IMR-90 (cell line): Measurements from ENCODE around the gene RASSF6. TPM values are rescaled to one million over a fixed set of nuclear protein-coding genes. Genes with fewer than 3 reads are reported as not detected.

Experiments used
- ATAC-seq: fragments of 200-7000 bp; cut with Tn5 transposase; 2 replicates; pipeline ENCODE4 v1.9.1; 2020; ENCODE audit warnings: low read depth, mild to moderate bottlenecking, moderate library complexity
- BruUV-seq: library from RNA; stranded (reverse); fragments of 400-500 nt; replicated peaks from 2 replicates; lab custom pipeline; 2021; lab: Mats Ljungman, UMichigan
- CTCF ChIA-PET: fragments of 300-600 bp; formaldehyde crosslinking; extraction: SDS; loops from one replicate; lab custom pipeline; 2021; ENCODE audit warnings: antibody characterized with exemption; lab: Yijun Ruan, JAX
- POLR2A ChIA-PET: fragments of 300-600 bp; sonication (Branson Sonifier 250); formaldehyde crosslinking; loops from one replicate; lab custom pipeline; 2022; ENCODE audit warnings: antibody characterized with exemption; ENCODE audit not compliant: unreplicated experiment; lab: Charles Lee
- DNase-seq: peaks from one replicate; pipeline ENCODE4 v3.0.0; 2013
- H2AFZ ChIP-seq: replicated peaks from 2 replicates; pipeline ENCODE3; 2013; ENCODE audit warnings: low read length, mild to moderate bottlenecking; ENCODE audit not compliant: poor library complexity
- H2AK5ac ChIP-seq: 2 replicates; pipeline ENCODE4 v1.6.1; 2013; ENCODE audit warnings: low read depth, low read length, inconsistent platforms
- H2AK9ac ChIP-seq: replicated peaks from 2 replicates; pipeline ENCODE3; 2013; ENCODE audit warnings: mild to moderate bottlenecking, low read depth, low read length, moderate library complexity; ENCODE audit not compliant: poor library complexity
- H2BK120ac ChIP-seq: 2 replicates; pipeline ENCODE4 v1.6.1; 2013; ENCODE audit warnings: low read depth, low read length, inconsistent platforms
- H2BK15ac ChIP-seq: 3 replicates; pipeline ENCODE4 v1.6.1; 2013; ENCODE audit warnings: low read depth, low read length, inconsistent platforms
- H2BK20ac ChIP-seq: 2 replicates; pipeline ENCODE4 v1.6.1; 2013; ENCODE audit warnings: low read depth, mild to moderate bottlenecking, inconsistent platforms, low read length, moderate library complexity
- H2BK5ac ChIP-seq: 2 replicates; pipeline ENCODE4 v1.6.1; 2013; ENCODE audit warnings: mild to moderate bottlenecking, low read depth, low read length, inconsistent platforms; ENCODE audit not compliant: poor library complexity, severe bottlenecking
- H3K14ac ChIP-seq: replicated peaks from 2 replicates; pipeline ENCODE4 v1.6.1; 2013; ENCODE audit warnings: low read depth, low read length, inconsistent platforms
- H3K18ac ChIP-seq: 2 replicates; pipeline ENCODE4 v1.6.1; 2013; ENCODE audit warnings: low read depth, low read length, control low read depth
- H3K23ac ChIP-seq: 2 replicates; pipeline ENCODE4 v1.6.1; 2013; ENCODE audit warnings: low read depth, low read length, inconsistent platforms
- H3K27ac ChIP-seq: 2 replicates; pipeline ENCODE4 v1.5.1; 2013; ENCODE audit warnings: mild to moderate bottlenecking, control low read depth, low read length; ENCODE audit not compliant: insufficient read depth
- H3K27me3 ChIP-seq: 2 replicates; pipeline ENCODE4 v1.6.1; 2013; ENCODE audit warnings: low read length; ENCODE audit not compliant: control insufficient read depth, insufficient read depth
- H3K36me3 ChIP-seq: 2 replicates; pipeline ENCODE4 v1.6.1; 2013; ENCODE audit warnings: low read length, mixed read lengths; ENCODE audit not compliant: control insufficient read depth, insufficient read depth
- H3K4ac ChIP-seq: 2 replicates; pipeline ENCODE4 v1.6.1; 2013; ENCODE audit warnings: low read depth, low read length, inconsistent platforms
- H3K4me1 ChIP-seq: 2 replicates; pipeline ENCODE4 v1.6.1; 2013; ENCODE audit warnings: low read length, mixed read lengths; ENCODE audit not compliant: control insufficient read depth, insufficient read depth
- H3K4me2 ChIP-seq: 2 replicates; pipeline ENCODE4 v1.6.1; 2013; ENCODE audit warnings: low read depth, mild to moderate bottlenecking, control low read depth, low read length, moderate library complexity
- H3K4me3 ChIP-seq: 2 replicates; pipeline ENCODE4 v1.5.1; 2013; ENCODE audit warnings: low read depth, mild to moderate bottlenecking, control low read depth, low read length, moderate library complexity; ENCODE audit not compliant: insufficient read depth
- H3K56ac ChIP-seq: 2 replicates; pipeline ENCODE4 v1.6.1; 2013; ENCODE audit warnings: low read length, inconsistent platforms; ENCODE audit not compliant: insufficient read depth; ENCODE audit errors: extremely low read depth
- H3K79me1 ChIP-seq, 2 experiments: 2 replicates each; pipeline ENCODE4 v1.6.1; 2013; ENCODE audit warnings: low read length in 2 of 2, inconsistent platforms in 1 of 2, low read depth in 1 of 2
- H3K9ac ChIP-seq: 2 replicates; pipeline ENCODE4 v1.6.1; 2013; ENCODE audit warnings: low read depth, low read length, control low read depth
- H3K9me1 ChIP-seq: 2 replicates; pipeline ENCODE4 v1.6.1; 2013; ENCODE audit warnings: low read length, inconsistent platforms; ENCODE audit not compliant: insufficient read depth
- H3K9me3 ChIP-seq: 2 replicates; pipeline ENCODE4 v1.6.1; 2013; ENCODE audit warnings: low read length; ENCODE audit not compliant: control insufficient read depth, insufficient read depth
- H4K20me1 ChIP-seq: 2 replicates; pipeline ENCODE4 v1.6.1; 2013; ENCODE audit warnings: low read length, inconsistent platforms; ENCODE audit not compliant: insufficient read depth
- H4K5ac ChIP-seq: 2 replicates; pipeline ENCODE4 v1.6.1; 2013; ENCODE audit warnings: mild to moderate bottlenecking, low read depth, low read length, control low read depth
- H4K8ac ChIP-seq, 2 experiments: 2 replicates each; pipeline ENCODE4 v1.6.1; 2013; ENCODE audit warnings: low read depth in 2 of 2, low read length in 2 of 2, control low read depth in 1 of 2, inconsistent platforms in 1 of 2
- H4K91ac ChIP-seq: 2 replicates; pipeline ENCODE4 v1.6.1; 2013; ENCODE audit warnings: low read depth, low read length, inconsistent platforms; ENCODE audit not compliant: insufficient read depth
- BHLHE40 ChIP-seq: fragments of 150-350 bp; IDR thresholded peaks from 2 replicates; pipeline ENCODE4 v1.6.1; 2016; ENCODE audit warnings: mild to moderate bottlenecking, low read depth, low read length
- CHD1 ChIP-seq: IDR thresholded peaks from 2 replicates; pipeline ENCODE4 v1.6.1; 2012; ENCODE audit warnings: low read depth, low read length, improper control_type of control experiment
- CTCF ChIP-seq: conservative IDR thresholded peaks from 2 replicates; pipeline ENCODE4 v1.5.1; 2012; ENCODE audit warnings: mild to moderate bottlenecking, low read depth, low read length, improper control_type of control experiment
- FOS ChIP-seq: fragments of 150-350 bp; IDR thresholded peaks from 2 replicates; pipeline ENCODE4 v1.6.1; 2016; ENCODE audit warnings: low read depth, low read length
- MAZ ChIP-seq: IDR thresholded peaks from 2 replicates; pipeline ENCODE4 v1.6.1; 2012; ENCODE audit warnings: low read depth, mild to moderate bottlenecking, low read length, improper control_type of control experiment, moderate library complexity, borderline replicate concordance
- MXI1 ChIP-seq: IDR thresholded peaks from 2 replicates; pipeline ENCODE4 v1.6.1; 2012; ENCODE audit warnings: low read depth, mild to moderate bottlenecking, low read length, moderate library complexity, borderline replicate concordance
- POLR2A ChIP-seq: IDR thresholded peaks from 2 replicates; pipeline ENCODE4 v1.6.1; 2012; ENCODE audit warnings: mild to moderate bottlenecking, low read depth, low read length
- RAD21 ChIP-seq: IDR thresholded peaks from 2 replicates; pipeline ENCODE4 v1.6.1; 2012; ENCODE audit warnings: low read length, improper control_type of control experiment
- RCOR1 ChIP-seq: IDR thresholded peaks from 2 replicates; pipeline ENCODE4 v1.6.1; 2012; ENCODE audit warnings: mild to moderate bottlenecking, low read length, improper control_type of control experiment; ENCODE audit not compliant: insufficient replicate concordance
- SMC3 ChIP-seq: fragments of 150-350 bp; IDR thresholded peaks from 2 replicates; pipeline ENCODE4 v1.6.1; 2016; ENCODE audit warnings: low read depth, mild to moderate bottlenecking, antibody characterized with exemption, low read length, moderate library complexity
- WGBS, 2 experiments: methylation state at CpG; one replicate each; pipeline versions ENCODE4 v1.1.5 to v1.1.7; 2013; ENCODE audit warnings: missing lambda C conversion rate in 2 of 2; ENCODE audit not compliant: insufficient read length in 1 of 2; ENCODE audit errors: extremely low coverage in 2 of 2; 5-methylcytosine and 5-hydroxymethylcytosine counted together
- dilution Hi-C: fragments of 300-500 bp; cut with HindIII; formaldehyde crosslinking; loops from one replicate; pipeline ENCODE4 v1.14.3; 2018; ENCODE audit warnings: low sequenced_read_pairs; ENCODE audit not compliant: unreplicated experiment
- in situ Hi-C: fragments of 300-500 bp; cut with MboI; formaldehyde crosslinking; loops from 3 replicates; pipeline ENCODE4 v1.14.3; 2019; ENCODE audit warnings: low sequenced_read_pairs, inconsistent platforms, mixed read lengths
- intact Hi-C: fragments of 100-400 bp; cut with micrococcal nuclease; formaldehyde crosslinking; loops from 2 replicates; pipeline ENCODE4 v1.10.0; 2022
- polyA plus RNA-seq, 3 experiments: library from polyadenylated mRNA; depleted of rRNA; stranded (reverse); fragments of >200 nt; gene quantifications; 2 replicates each; pipeline ENCODE4 v1.2.3, GENCODE V29; 2012; ENCODE audit warnings: low replicate concordance in 1 of 3
- total RNA-seq: library from RNA; depleted of rRNA; stranded (reverse); fragments of >200 nt; gene quantifications from 2 replicates; pipeline ENCODE4 v1.2.3, GENCODE V29; 2012
- TF ChIP-seq, protein P1 (sequence below): fragments of 150-350 bp; IDR thresholded peaks from 2 replicates; pipeline ENCODE4 v1.6.1; 2017; ENCODE audit warnings: mild to moderate bottlenecking, antibody characterized with exemption, low read length, low read depth

Gene RASSF6
- total and polyA plus RNA-seq, 2 of the 4 experiments (the other 2 are of a cell fraction) = not detected

- dilution Hi-C loops = no loop called here
- ATAC-seq = no peak
Measured at GRCh38 chr4:73523126-73523525, 97.1 kb downstream of the RASSF6 start.

More at GRCh38 chr4:73523126-73523525, 97.1 kb downstream of the RASSF6 start:
- Histone ChIP-seq H3K27ac (no peak overlapping the region), H2AK9ac (no peak overlapping the region), H3K36me3 (no peaks in the 10 kb centered on the region), H3K9ac (no peak overlapping the region), H2BK120ac (no peak overlapping the region), H2BK20ac (no peak overlapping the region), H4K91ac (no peak overlapping the region), H3K27me3 (peaks cover 6% of the 10 kb centered on the region), H3K4ac (no peak overlapping the region), H4K5ac (no peak overlapping the region), H2BK5ac (no peak overlapping the region), H3K23ac (no peak overlapping the region), H2AFZ (no peak overlapping the region), H3K4me3 (no peak overlapping the region), H4K20me1 (no peaks in the 10 kb centered on the region), H3K18ac (no peak overlapping the region), H3K9me3 (no peaks in the 10 kb centered on the region), H3K4me1 (no peaks in the 10 kb centered on the region), H4K8ac (no peak overlapping the region), H3K79me1 (no peaks in the 10 kb centered on the region), H2BK15ac (no peak overlapping the region), H2AK5ac (no peak overlapping the region), H3K56ac (no peak overlapping the region), H3K14ac (no peak overlapping the region), H3K9me1 (no peaks in the 10 kb centered on the region), H3K4me2 (no peak overlapping the region)
- intact Hi-C loops = no loop called here
- BruUV-seq = no TSS peak
- TF ChIP-seq RAD21 (no peak), POLR2A (no peak), CHD1 (no peak), CTCF (no peak), BHLHE40 (no peak), MXI1 (no peak), SMC3 (no peak), MAZ (no peak), RCOR1 (no peak), FOS (no peak)
- TF ChIP-seq, protein P1, sequence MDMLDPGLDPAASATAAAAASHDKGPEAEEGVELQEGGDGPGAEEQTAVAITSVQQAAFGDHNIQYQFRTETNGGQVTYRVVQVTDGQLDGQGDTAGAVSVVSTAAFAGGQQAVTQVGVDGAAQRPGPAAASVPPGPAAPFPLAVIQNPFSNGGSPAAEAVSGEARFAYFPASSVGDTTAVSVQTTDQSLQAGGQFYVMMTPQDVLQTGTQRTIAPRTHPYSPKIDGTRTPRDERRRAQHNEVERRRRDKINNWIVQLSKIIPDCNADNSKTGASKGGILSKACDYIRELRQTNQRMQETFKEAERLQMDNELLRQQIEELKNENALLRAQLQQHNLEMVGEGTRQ = no peak
- POLR2A ChIA-PET = no interaction called here
- no peak for DNase-seq
- WGBS, 2 experiments = no CpG with 5 or more reads among the region's 2 CpGs
- CTCF ChIA-PET = no interaction called here
- in situ Hi-C loops = no loop called here
